HG02610 (cell line): ENCODE measurements around the gene GMEB2.
"Not testable (repeated sequence)": the region's sequence is repeated elsewhere in the genome, so short reads cannot be mapped to it uniquely, and the experiment has no call there.

ENCODE experiments used
- ATAC-seq: cut with Tn5 transposase; IDR thresholded peaks from one replicate; pipeline ENCODE4 v1.9.1; 2021; ENCODE audit warnings: mild to moderate bottlenecking, moderate library complexity; ENCODE audit not compliant: unreplicated experiment

The GMEB2 gene

DNA sequence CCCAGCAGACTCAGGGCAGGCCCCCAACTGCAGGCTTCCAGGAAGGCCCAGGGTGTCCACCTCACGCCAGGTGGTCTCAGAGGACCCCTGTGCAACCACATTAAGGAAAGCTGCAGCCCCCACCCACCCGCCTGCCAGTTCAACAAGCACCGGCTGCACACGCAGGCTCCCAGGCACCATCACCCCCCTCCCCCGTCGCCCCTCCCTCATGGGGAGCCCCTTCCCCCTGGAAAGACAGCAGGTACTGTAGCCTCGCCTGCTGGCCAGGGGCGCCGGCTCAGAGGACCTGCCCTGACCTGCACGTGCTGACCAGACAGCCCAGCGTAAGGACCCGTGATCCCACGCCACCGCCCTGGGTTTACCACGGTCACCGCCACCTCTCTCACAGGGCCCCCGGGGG, 13.8 kb upstream of the GMEB2 start:
- ATAC-seq, result not testable (repeated sequence)

GRCh38 chr20:63640086-63640485, 13.2 kb upstream of the GMEB2 start:
- no peak for ATAC-seq

DNA sequence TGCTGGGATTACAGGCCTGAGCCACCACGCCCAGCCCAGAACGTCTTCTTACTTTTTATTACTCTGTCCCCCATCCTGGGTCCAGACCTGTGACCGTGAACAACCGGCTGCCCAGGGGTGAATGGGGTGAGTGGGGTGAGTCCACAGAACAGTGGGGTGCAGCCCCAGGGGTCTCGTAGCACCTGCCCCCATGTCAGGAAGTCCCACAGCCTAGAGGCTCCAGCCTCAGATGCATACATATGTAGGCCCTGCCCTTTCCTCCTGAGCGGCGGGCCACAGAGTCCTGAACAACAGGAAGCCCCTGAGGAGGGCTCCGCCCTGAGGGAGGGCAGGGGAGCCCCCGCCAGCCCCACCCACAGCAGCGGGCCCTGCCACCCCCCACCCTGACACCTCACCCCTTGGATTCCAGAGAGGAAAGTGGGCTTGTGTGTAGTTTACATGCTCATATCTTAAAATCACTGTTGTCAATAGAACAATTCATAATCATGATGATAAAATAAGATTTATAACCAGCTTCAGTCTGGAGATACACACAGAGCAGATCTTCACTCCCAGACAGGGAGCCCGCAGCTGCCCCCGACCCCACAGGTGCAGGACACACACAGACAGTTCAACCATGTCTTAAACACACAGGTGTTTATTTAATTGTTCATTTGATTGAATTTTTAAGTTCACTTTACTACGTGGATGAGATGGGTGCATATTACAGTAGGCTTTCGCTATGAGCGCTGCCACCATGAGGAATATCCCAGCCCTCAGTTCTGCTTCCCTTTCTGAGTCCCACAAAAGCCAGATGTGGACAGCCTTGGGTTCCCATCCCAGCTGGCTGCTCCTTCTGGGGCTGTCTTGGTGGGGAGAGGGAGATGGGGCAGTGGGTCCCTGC, 12.4 kb upstream of the GMEB2 start:
- no peak for ATAC-seq

DNA sequence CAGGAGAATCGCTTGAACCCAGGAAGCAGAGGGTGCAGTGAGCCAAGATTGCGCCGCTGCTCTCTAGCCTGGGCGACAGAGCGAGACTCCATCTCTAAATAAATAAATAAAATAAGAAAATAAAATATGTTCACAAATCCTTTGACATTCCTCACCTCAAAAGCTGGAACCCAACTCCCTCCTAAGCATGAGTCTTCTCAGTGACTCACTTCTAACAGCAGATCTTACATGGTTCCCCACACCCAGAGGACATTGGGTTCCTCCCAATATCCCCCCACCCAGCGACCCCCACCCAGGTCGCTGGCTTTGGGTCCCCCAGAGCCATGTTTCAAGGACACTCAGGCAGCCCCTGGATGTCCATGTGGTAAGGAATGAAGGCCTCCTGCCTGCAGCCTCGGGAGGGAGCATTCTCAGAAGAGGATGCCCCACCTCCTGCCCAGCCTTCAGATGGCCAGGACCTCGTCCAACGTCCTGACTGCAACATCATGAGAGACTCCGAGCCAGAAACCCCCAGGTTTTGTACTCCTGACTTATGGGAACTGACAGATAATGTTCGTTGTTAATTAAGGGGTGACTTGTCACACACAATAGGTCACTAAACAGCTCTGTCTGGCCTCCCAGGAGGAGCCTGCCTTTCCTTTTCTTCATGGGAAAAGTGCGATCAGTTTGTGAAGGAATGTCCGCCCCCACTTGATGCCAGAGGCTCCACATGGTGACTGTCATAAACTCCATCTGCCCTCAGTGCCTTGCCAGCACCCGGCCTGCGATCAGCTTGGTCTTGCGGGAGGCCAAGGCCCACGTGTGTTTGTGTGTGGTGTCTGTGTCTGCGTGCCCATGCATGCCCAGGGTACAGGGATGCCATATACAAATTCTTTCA, 10.1 kb upstream of the GMEB2 start:
- ATAC-seq, result no peak

GRCh38 chr20:63635431-63636141, 8.7 kb upstream of the GMEB2 start:
- peak; percentile 49 for ATAC-seq

- no peak for ATAC-seq
These were observed 6.8 kb upstream of the GMEB2 start for GRCh38 chr20:63633732-63634131.

GRCh38 chr20:63631426-63631825, 4.5 kb upstream of the GMEB2 start:
- ATAC-seq, result not testable (repeated sequence)

DNA sequence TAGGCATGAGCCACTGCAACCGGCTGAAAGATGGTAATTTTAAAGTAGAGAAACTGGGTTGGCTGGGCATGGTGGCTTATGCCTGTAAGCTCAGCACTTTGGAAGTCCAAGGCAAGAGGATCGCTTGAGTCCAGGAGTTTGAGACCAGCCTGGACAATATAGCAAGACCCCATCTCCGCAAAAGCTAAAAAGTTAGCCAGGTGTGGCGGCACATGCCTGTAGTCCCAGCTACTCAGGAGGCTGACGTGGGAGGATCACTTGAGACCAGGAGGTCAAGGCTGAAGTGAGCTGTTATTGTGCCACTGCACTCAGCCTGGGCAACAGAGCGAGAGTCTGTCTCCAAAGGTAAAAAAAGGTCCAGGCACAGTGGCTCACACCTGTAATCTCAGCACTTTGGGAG, 4.1 kb upstream of the GMEB2 start:
- ATAC-seq, result not testable (repeated sequence)

GRCh38 chr20:63628246-63628975, 1.5 kb upstream of the GMEB2 start:
- no peak for ATAC-seq

DNA sequence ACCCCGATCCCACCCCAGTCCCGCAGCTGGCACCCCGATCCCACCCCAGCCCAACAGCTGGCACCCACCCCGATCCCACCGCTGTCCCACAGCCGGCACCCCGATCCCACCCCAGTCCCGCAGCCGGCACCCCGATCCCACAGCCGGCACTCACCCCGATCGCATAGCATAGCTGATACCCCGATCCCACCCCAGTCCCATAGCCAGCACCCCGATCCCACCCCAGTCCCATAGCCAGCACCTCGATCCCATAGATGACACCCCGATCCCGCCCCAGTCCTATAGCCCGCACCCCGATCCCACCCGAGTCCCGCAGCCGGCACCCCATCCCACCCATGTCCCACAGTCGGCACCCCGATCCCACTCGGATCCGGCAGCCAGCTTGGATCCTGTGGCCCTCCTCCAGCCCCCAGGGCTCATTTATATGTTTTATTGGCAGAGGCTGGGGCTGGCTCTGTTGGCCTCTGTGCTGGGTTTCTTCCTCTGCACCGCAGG, 897 bp upstream of the GMEB2 start:
- ATAC-seq, result no peak

DNA sequence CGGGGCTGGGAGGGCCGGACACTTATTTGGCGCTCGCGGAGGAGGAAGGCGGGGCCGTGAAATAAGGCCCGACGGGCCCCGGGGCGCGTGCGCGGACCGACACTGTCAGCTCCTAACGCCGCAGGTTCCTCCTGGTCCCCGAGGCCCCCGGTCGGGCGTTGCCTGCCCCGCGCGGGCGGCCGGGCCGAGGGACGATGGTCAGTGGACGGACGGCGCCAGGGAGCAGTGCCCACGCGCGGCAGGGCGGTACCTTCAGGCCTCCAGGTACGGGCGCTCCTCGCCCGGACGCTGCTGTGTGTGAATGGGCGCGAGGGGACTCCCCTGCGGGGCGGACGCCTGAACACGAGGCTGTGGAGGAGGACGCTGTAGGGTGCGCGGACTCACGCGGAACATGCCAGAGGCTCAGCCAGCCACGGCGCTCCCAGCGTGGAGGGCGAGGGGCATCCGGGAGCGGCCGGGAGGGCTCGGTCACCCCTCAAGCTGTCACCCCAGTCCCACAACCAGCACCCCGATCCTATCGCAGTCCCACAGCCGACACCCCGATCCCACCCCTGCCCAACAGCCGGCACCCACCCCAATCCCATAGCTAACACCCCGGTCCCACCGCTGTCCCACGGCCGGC, 339 bp upstream of the GMEB2 start:
- ATAC-seq, result peak; percentile 67

GRCh38 chr20:63625771-63626423, 1.0 kb downstream of the GMEB2 start:
- no peak for ATAC-seq

DNA sequence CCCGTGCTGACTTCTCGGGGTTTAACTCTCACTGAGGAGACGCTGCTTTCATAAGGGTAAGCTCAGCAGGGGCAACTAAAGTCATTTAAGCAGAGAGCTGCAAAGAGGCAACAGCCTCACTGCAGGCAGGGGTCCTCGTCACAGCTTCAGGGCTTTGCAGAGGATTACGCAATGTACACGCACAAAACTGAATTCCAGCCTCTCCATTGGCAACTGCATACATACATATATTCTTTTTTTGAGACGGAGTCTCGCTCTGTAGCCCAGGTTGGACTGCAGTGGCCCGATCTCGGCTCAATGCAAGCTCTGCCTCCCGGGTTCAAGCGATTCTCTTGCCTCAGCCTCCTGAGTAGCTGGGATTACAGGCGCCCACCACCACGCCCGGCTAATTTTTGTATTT, 2.4 kb downstream of the GMEB2 start:
- ATAC-seq, result no peak

DNA sequence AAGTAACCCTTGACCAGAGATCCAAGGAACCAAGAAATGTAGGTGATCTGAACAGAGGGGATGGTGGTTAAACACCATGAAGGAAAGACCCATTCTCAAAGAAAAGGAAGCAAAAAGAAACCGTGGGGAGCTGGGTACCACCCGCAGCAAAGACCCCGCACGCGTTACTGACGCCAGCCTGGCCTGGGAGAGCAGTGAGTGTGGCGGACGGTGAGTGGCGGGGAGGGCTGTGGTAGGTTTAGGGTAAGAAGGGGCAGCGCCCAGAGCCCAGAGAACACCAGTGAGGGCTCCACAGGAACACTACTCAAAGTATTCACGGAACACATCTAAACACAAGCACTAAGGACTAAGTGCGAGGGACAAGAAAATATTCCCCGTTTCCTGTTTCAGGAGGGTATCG, 4.2 kb downstream of the GMEB2 start:
- ATAC-seq, result no peak

GRCh38 chr20:63622096-63622495, 4.8 kb downstream of the GMEB2 start:
- no peak for ATAC-seq

GRCh38 chr20:63620991-63621390, 5.9 kb downstream of the GMEB2 start:
- no peak for ATAC-seq

DNA sequence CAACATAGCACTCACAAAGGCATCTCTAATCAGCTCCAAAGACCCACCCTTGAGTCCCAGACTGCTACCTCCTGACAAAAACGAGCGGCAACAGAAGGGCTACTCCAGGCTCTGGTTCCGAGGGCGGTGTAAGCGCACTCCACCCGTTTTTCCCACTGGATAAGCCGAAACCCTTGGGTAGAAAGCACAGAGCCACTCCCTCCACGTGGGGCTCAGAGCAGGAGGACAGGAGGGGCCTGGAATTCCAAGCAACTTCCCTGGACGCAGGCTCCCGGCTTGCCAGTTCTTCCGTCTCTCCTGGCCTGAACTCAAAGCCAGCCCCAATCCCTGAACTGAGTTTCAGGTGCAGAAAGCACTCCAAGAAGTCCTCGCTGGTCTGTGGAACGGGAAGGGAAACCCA, 7.4 kb downstream of the GMEB2 start:
- ATAC-seq, result no peak

GRCh38 chr20:63619086-63619485, 7.8 kb downstream of the GMEB2 start:
- no peak for ATAC-seq

- ATAC-seq, result no peak
These were observed 8.5 kb downstream of the GMEB2 start for GRCh38 chr20:63618291-63618980.
